Posterior cingulate gyrus (tissue), 11 donors: ENCODE results near the gene PCBP2.
"Not testable (repeated sequence)": the region's sequence is repeated elsewhere in the genome, so short reads cannot be mapped to it uniquely, and the experiment has no call there.

Experiments
- DNase-seq, 10 donors: peaks; one replicate each; pipeline versions ENCODE4 v3.0.0 to v3.0.0-alpha.2; 2020 to 2021; ENCODE audit warnings: mixed read lengths in 3 of 10
- intact Hi-C: fragments of 100-400 bp; cut with DNase I; formaldehyde crosslinking; loops from one replicate; pipeline ENCODE4 v1.15.1; 2023

PCBP2 gene

GRCh38 chr12:53439582-53439981, 12.3 kb upstream of the PCBP2 start:
- DNase-seq, intact Hi-C loops: not testable (repeated sequence)

GRCh38 chr12:53441040-53441833, 10.7 kb upstream of the PCBP2 start, which contains the start of gene PRR13:
Gene PRR13 (plus strand): TSS chr12:53441734. CDS start chr12:53442715, 981 bp downstream.
- peak; percentile 96 to 99 (median 96) for DNase-seq
- intact Hi-C loops: no loop called here

GRCh38 chr12:53443955-53444354, 7.9 kb upstream of the PCBP2 start:
- no peak for DNase-seq
- intact Hi-C loops: no loop called here

DNA sequence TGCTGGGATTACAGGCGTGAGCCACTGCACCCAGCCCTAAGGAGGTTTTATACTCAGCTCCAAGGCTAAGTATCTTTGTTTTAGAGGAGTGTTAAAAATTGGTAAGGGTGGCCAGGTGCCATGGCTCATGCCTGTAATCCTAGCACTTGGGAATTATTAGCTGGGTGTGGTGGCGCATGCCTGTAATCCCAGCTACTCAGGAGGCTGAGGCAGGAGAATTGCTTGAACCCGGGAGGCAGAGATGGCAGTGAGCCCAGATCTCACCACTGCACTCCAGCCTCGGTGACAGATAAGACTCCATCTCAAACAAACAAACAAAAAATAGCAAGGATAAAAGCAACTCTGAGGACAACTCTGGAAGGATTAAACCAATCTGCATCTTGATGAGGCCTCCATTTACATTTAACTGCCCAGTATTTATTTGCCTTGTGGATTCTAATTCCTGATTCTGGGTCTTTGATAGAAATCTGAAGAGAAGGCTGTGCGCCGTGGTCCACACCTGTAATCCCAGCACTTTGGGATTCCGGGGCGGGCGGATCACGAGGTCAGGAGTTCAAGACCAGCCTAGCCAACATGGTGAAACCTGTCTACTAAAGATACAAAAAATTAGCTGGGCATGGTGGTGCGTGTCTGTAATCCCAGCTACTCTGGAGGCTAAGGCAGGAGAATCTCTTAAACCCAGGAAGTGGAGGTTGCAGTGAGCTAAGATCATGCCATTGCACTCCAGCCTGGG, 7.1 kb upstream of the PCBP2 start:
- DNase-seq, intact Hi-C loops: not testable (repeated sequence)

DNA sequence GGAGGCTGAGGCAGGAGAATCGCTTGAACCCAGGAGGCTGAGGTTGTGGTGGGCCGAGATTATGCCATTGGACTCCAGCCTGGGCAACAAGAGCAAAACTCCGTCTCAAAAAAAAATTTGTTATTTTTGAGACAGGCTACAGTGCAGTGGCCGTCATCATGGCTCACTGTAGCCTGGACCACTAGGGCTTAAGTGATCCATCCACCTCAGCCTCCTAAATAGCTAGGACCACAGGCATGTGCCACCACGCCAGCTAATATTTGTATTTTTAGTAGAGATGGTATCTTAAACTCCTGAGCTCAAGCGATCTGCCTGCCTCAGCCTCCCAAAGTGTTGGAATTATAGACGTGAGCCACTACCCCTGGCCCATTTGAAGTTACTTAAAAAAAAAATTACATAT, 966 bp upstream of the PCBP2 start:
- no peak for DNase-seq
- intact Hi-C loops: no loop called here

- peak; percentile 73 to 97 (median 81) for DNase-seq
- intact Hi-C loops: loop anchor here (2.0 kb wide), 1 partner anchor 48 kb away; the partner anchor contains the start of gene TARBP2
Observed at GRCh38 chr12:53452159-53453077, 516 bp downstream of the PCBP2 start.

DNA sequence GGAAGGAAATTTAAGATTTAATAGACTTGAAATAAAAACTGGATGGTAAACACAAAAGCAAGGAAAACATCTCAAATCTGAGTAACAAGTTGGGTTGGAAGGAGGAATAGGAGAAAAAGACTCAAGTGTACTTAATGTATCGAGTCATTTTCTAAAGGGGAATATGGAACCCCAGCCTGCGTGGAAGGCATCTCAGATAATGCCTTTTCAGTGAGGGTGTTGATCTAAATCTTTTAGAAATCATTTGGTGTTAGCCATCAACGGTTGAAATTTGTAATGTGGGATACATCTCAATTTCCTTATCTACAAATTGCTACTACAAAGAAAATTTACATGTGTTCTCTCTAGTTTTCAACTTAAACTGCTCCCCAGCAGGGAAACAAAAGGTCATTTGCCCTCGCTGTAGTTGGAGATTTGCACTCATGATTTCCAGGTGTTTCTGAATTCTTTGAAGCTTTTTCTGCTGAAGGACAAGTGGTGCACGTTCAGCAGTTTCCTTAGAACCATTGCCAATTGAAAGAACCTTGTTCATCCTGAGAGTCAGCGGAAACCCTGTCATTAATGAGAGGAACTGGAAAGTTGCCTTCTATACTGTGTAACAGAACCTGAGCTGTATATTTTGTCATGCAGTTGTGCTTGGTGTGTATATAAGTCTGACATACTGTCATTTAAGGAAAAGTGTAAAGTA, 2.2 kb downstream of the PCBP2 start:
- DNase-seq: no peak
- intact Hi-C loops: loop anchor here (2.0 kb wide), 1 partner anchor 47 kb away; the partner anchor contains the start of gene TARBP2

GRCh38 chr12:53454707-53455106, 2.8 kb downstream of the PCBP2 start:
- intact Hi-C loops: no loop called here
- no peak for DNase-seq

DNA sequence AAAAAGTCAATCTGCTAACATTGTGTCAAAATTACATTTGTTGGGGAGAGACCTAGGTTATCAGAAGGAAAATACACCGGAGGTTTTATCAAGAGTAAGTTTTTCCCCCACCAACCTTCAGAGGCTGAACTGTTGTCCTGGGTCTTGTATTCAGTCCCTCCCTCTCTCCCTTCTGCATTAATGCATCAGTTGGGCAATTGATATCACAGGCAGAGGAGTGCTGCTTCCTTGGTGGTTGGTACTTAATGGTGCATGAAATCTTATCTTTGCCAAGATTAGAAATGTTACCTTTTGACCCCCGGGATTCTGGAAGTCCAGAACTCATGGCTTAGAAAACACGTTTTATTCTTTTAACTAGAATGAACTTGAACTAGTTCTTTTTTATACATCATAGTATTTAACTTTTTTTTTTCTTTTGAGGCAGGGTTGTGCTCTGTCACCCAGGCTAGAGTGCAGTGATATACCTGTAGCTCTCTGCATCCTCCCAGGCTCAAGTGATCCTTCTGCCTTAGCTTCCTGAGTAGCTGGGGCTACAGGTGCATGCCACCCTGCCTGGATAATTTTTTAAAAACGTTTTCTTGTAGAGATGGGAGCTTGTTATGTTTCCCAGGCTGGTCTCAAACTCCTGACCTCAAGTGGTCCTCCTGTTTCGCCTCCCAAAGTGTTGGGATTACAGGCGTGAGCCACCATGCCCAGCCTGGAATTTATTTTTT, 4.9 kb downstream of the PCBP2 start:
- DNase-seq: no peak
- intact Hi-C loops: no loop called here

- no peak for DNase-seq
- intact Hi-C loops: no loop called here
Observed at GRCh38 chr12:53459097-53459496, 7.2 kb downstream of the PCBP2 start.

- intact Hi-C loops: no loop called here
Observed at GRCh38 chr12:53461059-53461458, 9.2 kb downstream of the PCBP2 start.

DNA sequence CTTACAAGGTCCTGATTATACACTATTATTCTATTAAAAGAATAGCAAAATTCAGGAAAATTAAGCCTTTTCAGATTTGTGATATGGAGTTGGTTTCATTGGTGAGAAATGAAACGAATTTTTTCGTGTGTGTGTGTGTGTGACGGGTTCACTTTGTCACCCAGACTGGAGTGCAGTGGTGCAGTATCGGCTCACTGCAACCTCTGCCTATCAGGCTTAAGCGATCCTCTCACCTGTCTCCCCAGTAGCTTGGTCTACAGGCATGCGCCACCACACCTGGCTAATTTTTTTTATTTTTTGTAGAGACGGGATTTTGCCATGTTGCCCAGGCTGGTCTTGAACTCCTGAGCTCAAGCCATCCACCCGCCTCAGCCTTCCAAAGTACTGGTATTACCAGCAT, 9.7 kb downstream of the PCBP2 start:
- DNase-seq: no peak
- intact Hi-C loops: no loop called here

More at GRCh38 chr12:53461059-53461458, 9.2 kb downstream of the PCBP2 start:
- no peak for DNase-seq

GRCh38 chr12:53462935-53463334, 11.0 kb downstream of the PCBP2 start:
- intact Hi-C loops: no loop called here
- no peak for DNase-seq

DNA sequence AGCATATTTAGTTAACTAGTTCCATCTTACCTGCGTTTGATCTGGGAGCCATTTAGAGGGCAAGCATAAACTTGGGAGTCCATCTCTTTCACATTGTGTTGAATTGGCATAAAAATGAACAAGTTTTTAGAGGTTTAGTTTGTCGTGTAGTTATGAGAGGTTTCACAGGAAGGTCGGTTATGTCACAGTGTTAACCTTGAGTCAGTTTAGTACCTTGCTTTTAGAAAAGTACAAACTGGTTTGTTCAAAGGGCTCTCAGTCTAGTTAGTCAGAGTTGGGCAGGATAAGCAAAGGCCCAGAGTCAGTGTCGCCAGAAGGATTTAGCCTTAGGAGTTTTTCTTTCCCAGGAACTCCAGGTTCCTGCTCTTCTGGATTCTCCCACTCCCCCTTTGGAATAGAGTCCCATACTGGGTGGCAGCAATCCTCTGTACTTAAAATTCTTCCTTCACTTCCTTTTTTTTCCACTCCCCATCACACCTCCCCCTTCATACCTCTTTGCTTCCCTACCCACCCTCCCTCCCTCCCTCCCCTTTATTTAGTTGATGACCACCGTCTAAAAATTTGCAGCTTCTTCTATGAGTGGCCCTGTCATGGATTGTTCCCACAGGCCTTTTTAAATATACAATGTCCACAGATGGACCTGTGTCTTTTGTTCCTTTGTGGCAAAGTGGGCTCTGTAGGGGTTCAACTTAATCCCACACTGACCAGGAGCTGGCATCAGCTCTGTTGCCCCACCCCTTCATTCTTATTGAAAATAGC, 12.1 kb downstream of the PCBP2 start:
- intact Hi-C loops: no loop called here
- no peak for DNase-seq

DNA sequence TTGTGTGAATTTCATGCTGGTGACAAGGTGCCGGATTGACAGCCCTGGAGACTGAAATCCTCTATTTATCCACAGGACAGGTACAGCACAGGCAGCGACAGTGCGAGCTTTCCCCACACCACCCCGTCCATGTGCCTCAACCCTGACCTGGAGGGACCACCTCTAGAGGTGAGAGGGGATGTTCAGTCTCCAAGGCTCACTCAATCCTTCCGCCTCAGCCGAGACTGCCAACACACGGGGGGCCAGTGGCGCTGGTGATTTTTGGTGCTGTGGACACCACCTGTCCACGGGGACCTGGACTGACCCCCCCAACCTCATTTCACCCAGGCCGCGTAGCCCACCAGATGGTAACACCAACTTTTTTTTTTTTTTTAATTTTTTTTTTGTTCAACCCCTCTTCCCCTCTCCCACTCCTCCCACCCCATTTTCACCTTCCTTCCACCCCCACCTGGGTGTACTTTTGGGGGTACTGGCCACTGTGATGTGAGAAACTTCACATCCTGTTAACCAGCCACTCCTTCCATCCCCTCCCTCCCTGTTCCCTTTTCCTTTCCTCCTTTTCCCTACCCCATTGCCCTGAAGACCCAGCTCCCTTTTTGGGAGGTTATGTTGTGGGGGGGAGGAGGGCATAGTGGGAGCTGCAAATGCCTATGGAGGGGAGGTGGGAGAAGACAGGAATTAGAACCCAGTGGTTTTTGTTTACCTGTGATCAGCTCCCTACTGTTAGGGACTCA, 12.9 kb downstream of the PCBP2 start:
- DNase-seq: no peak
- intact Hi-C loops: no loop called here

- DNase-seq: no peak
- intact Hi-C loops: no loop called here
Observed at GRCh38 chr12:53465679-53466078, 13.8 kb downstream of the PCBP2 start.

DNA sequence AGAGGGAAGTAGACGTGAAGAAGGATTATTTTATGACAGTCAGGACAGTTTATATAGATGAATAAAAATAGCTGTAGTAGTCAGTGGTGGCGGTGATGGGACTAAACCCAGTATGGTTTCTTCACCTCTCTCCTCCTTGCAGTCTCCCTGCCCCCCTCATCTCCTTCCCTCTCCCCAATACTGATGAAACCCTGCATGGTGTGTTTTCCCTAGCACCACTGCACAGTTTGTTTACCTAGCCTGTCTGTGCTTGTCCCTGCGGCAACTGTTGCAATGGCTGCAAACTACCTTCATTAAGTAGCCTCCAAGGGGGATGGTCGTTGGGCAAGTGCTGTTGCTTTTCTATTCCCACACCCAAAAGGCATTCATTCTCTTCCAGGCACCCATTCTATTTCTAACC, 14.7 kb downstream of the PCBP2 start:
- no peak for DNase-seq
- intact Hi-C loops: no loop called here

- intact Hi-C loops: no loop called here
- DNase-seq: no peak
Observed at GRCh38 chr12:53467082-53467481, 15.2 kb downstream of the PCBP2 start.
